Testis (tissue), 2 donors: ENCODE measurements around the gene TRAP1.

Experiments used
- POLR2A ChIP-seq: fragments of 450-650 bp; IDR thresholded peaks from one replicate; pipeline ENCODE4 v1.6.1; 2017; ENCODE audit warnings: antibody characterized with exemption, mild to moderate bottlenecking, moderate library complexity
- TF ChIP-seq, protein P1 (sequence below), 3 experiments: fragments of 450-650 bp in 2 of 3; fragments of 200-600 bp in 1 of 3; sonication (generic) in 1 of 3; IDR thresholded peaks; one replicate each; pipeline ENCODE4 v1.5.1; 2016 to 2019; ENCODE audit warnings: antibody characterized with exemption in 3 of 3, mild to moderate bottlenecking in 2 of 3, moderate library complexity in 1 of 3

DNA sequence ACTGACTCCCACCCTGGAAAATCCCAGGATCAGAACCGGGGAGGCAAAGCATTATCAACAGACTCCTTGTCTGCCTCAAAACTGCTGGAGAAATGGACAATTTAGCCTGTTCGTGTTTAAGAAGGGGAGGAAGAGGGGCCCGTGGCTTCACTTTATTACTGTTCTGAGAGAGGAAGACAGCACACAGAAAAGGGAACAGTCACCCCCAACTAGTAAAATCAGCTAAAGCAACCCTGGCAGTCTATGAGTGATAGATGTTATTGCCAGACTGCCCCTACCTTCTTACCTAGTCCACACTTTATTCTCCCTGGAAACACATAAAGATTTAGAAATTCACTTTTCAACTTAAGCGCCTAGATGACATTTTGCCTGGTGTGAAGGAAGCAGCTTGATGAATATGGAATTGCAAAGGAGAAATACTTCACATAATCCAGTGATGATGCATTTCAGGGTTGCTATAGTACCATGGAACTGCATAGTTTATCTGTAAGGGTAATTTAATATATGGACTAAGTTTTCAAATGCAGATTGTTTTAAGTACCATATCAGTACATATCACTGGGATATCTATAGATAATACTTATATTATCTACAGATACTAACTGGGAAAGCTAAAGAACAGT lies 36.9 kb upstream of the TRAP1 start:
- TF ChIP-seq, protein P1, sequence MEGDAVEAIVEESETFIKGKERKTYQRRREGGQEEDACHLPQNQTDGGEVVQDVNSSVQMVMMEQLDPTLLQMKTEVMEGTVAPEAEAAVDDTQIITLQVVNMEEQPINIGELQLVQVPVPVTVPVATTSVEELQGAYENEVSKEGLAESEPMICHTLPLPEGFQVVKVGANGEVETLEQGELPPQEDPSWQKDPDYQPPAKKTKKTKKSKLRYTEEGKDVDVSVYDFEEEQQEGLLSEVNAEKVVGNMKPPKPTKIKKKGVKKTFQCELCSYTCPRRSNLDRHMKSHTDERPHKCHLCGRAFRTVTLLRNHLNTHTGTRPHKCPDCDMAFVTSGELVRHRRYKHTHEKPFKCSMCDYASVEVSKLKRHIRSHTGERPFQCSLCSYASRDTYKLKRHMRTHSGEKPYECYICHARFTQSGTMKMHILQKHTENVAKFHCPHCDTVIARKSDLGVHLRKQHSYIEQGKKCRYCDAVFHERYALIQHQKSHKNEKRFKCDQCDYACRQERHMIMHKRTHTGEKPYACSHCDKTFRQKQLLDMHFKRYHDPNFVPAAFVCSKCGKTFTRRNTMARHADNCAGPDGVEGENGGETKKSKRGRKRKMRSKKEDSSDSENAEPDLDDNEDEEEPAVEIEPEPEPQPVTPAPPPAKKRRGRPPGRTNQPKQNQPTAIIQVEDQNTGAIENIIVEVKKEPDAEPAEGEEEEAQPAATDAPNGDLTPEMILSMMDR (IDR thresholded peaks at IDR 0.05) = no peak
- no peak for TF ChIP-seq POLR2A
